BE2C (cell line): ENCODE results near the gene KLRC3. TPM values are rescaled to one million over a fixed set of nuclear protein-coding genes. Genes with fewer than 3 reads are reported as not detected.
"Not testable (repeated sequence)": the region's sequence is repeated elsewhere in the genome, so short reads cannot be mapped to it uniquely, and the experiment has no call there.

ENCODE experiments used
- DNase-seq: peaks from one replicate; pipeline ENCODE4 v3.0.0-alpha.2; 2020
- H3K27me3 ChIP-seq: fragments of 250-450 bp; sonication (Bioruptor Pico); 2 replicates; pipeline ENCODE4 v1.5.1; 2020; ENCODE audit warnings: mild to moderate bottlenecking
- H3K36me3 ChIP-seq: fragments of 250-450 bp; sonication (Bioruptor Pico); 2 replicates; pipeline ENCODE4 v1.5.1; 2020; ENCODE audit warnings: mild to moderate bottlenecking
- H3K4me1 ChIP-seq: fragments of 250-450 bp; sonication (Bioruptor Pico); 2 replicates; pipeline ENCODE4 v1.5.1; 2020
- H3K4me3 ChIP-seq: 2 replicates; pipeline ENCODE4 v1.5.1; 2011; ENCODE audit warnings: low read depth, low read length
- H3K9me3 ChIP-seq: fragments of 250-450 bp; sonication (Bioruptor Pico); 2 replicates; pipeline ENCODE4 v1.5.1; 2020
- polyA plus RNA-seq: library from polyadenylated mRNA; unstranded; fragments of >200 nt; gene quantifications from one replicate; pipeline ENCODE4 v1.2.1, GENCODE V29; 2012; ENCODE audit warnings: low read depth, missing spikeins; ENCODE audit not compliant: insufficient read length, insufficient read depth
- TF ChIP-seq, protein P1 (sequence below): IDR thresholded peaks from 2 replicates; pipeline ENCODE4 v1.5.1; 2012; ENCODE audit warnings: mild to moderate bottlenecking, low read depth, low read length

KLRC3 gene
- not detected for polyA plus RNA-seq

DNA sequence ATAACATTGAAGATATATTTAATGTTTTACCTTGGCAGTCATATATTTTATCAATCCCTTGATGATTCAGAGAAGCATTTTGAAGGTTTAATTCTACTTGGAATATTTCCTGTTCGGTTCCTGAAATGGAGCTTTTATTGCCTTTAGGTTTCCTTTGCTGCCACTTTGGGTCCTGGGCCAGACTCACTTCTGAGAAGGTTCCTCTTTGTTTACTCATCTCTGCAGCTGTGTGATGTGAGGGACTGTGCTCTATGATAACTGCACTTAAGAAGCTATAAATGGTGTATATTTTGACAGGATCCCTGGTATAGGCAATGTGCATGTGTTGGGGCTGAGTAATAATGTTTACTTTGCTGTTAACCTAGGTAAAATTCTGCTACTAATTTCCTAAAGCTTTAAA lies at the start of gene KLRC3:
KLRC3 (minus strand) TSS at position 262 of the 400 bp plus-strand sequence; CDS start at position 217, 45 bp downstream.
- not testable (repeated sequence) for H3K4me3 ChIP-seq, H3K36me3 ChIP-seq, H3K27me3 ChIP-seq, DNase-seq, H3K4me1 ChIP-seq, H3K9me3 ChIP-seq

DNA sequence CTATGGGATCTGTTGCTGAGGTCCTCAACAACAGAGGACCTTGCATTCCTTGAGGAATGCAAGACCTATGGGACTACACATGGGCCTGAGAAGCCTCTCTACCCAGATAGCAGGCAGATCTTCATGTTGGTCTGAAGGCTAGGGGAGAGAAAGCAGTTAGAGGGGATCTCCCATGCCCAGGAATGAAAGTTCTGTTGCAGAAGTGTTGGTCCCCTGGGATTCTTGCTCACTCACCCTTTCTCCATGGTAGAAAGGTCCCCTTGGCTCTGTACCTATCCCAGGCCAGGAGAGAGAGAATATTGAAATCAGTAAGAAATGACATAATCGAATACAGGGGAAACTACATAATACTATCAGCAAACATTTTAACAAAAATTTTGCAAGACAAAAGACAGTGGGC lies 49.3 kb upstream of the KLRC3 start:
- no peaks in the 10 kb centered on the region for H3K4me1 ChIP-seq
- H3K4me3 ChIP-seq, result no peak overlapping the region
- no peaks in the 10 kb centered on the region for H3K27me3 ChIP-seq
- H3K9me3 ChIP-seq, result no peaks in the 10 kb centered on the region
- no peaks in the 10 kb centered on the region for H3K36me3 ChIP-seq
- DNase-seq, result no peak
- TF ChIP-seq, protein P1, sequence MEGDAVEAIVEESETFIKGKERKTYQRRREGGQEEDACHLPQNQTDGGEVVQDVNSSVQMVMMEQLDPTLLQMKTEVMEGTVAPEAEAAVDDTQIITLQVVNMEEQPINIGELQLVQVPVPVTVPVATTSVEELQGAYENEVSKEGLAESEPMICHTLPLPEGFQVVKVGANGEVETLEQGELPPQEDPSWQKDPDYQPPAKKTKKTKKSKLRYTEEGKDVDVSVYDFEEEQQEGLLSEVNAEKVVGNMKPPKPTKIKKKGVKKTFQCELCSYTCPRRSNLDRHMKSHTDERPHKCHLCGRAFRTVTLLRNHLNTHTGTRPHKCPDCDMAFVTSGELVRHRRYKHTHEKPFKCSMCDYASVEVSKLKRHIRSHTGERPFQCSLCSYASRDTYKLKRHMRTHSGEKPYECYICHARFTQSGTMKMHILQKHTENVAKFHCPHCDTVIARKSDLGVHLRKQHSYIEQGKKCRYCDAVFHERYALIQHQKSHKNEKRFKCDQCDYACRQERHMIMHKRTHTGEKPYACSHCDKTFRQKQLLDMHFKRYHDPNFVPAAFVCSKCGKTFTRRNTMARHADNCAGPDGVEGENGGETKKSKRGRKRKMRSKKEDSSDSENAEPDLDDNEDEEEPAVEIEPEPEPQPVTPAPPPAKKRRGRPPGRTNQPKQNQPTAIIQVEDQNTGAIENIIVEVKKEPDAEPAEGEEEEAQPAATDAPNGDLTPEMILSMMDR, result no peak

- H3K27me3 ChIP-seq, result no peaks in the 10 kb centered on the region
- H3K4me1 ChIP-seq, result no peaks in the 10 kb centered on the region
- H3K4me3 ChIP-seq, result no peak overlapping the region
- DNase-seq, result no peak
- TF ChIP-seq, protein P1, result no peak
- H3K36me3 ChIP-seq, result no peaks in the 10 kb centered on the region
- H3K9me3 ChIP-seq, result no peaks in the 10 kb centered on the region
Measured at GRCh38 chr12:10466311-10466710, 45.9 kb upstream of the KLRC3 start.

GRCh38 chr12:10457760-10458159 lies 37.4 kb upstream of the KLRC3 start:
- Histone ChIP-seq H3K9me3 (no peaks in the 10 kb centered on the region), H3K4me3 (no peak overlapping the region), H3K4me1 (no peaks in the 10 kb centered on the region), H3K36me3 (no peaks in the 10 kb centered on the region), H3K27me3 (no peaks in the 10 kb centered on the region)
- no peak for DNase-seq
- TF ChIP-seq, protein P1, result no peak

- Histone ChIP-seq H3K36me3 (no peaks in the 10 kb centered on the region), H3K4me1 (no peaks in the 10 kb centered on the region), H3K4me3 (no peak overlapping the region), H3K27me3 (no peaks in the 10 kb centered on the region), H3K9me3 (no peaks in the 10 kb centered on the region)
- TF ChIP-seq, protein P1, result no peak
- DNase-seq, result no peak
Measured at GRCh38 chr12:10456856-10457255, 36.5 kb upstream of the KLRC3 start.

GRCh38 chr12:10455766-10456165 lies 35.4 kb upstream of the KLRC3 start:
- no peaks in the 10 kb centered on the region for H3K27me3 ChIP-seq
- no peaks in the 10 kb centered on the region for H3K9me3 ChIP-seq
- TF ChIP-seq, protein P1, result no peak
- no peaks in the 10 kb centered on the region for H3K4me1 ChIP-seq
- H3K36me3 ChIP-seq, result no peaks in the 10 kb centered on the region
- no peak for DNase-seq
- H3K4me3 ChIP-seq, result no peak overlapping the region

DNA sequence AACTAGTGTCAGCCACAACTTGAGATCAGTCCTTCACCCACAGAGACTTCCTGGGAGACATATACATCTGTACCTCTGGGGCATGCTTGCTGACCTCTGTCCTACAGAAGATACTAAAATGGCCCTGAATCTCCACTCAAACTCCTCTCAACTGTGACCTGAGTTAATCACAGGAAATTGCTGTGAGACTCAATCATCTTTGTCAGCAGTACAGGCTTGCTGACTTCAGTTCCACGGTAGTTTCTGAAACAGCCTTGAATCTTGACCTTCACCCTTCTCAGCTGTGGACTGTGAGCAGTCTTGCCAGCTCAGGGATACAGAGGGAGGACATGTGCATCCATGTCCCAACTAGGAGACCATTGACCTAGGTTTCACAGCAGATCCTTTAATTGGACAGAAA lies 34.1 kb upstream of the KLRC3 start:
- no peak overlapping the region for H3K4me3 ChIP-seq
- H3K4me1 ChIP-seq, result no peaks in the 10 kb centered on the region
- H3K27me3 ChIP-seq, result no peaks in the 10 kb centered on the region
- TF ChIP-seq, protein P1, result no peak
- no peaks in the 10 kb centered on the region for H3K36me3 ChIP-seq
- no peak for DNase-seq
- no peaks in the 10 kb centered on the region for H3K9me3 ChIP-seq
